GM19324 (cell line): ENCODE data around the gene SH2D3A.

ENCODE experiments used
- ATAC-seq: cut with Tn5 transposase; IDR thresholded peaks from one replicate; pipeline ENCODE4 v1.9.1; 2021; ENCODE audit warnings: mild to moderate bottlenecking, moderate library complexity; ENCODE audit not compliant: unreplicated experiment, low FRiP score

SH2D3A gene

DNA sequence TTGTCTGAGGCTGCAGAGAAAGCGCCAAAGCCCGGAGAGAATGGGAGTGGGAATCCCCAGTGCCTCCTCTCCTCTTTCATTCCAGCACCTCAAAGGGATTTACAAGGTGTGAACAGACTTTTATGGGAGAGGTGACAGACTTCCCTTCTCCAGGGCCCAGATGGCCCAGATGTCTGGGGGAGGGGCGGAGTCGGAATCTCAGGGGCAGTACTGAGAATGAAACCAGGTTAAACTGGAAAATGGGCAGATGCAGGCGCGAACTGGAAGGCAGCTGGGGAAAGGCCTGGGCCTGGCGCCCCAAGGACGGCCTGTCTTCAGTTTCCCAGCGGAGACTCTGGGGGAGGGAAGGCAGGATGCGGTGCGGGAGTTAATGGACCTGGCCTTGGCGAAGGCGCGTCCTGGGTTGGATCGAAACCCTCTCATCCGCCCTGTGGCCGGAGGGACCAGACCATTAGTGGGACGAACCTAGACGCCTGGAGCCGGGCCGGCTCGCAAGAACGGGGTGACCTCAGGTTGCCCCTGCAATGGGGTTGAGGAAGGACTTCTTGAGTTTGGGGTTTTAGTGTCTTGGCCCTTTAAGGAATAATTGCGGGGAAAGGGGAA, 28.3 kb downstream of the SH2D3A start:
- no peak for ATAC-seq

DNA sequence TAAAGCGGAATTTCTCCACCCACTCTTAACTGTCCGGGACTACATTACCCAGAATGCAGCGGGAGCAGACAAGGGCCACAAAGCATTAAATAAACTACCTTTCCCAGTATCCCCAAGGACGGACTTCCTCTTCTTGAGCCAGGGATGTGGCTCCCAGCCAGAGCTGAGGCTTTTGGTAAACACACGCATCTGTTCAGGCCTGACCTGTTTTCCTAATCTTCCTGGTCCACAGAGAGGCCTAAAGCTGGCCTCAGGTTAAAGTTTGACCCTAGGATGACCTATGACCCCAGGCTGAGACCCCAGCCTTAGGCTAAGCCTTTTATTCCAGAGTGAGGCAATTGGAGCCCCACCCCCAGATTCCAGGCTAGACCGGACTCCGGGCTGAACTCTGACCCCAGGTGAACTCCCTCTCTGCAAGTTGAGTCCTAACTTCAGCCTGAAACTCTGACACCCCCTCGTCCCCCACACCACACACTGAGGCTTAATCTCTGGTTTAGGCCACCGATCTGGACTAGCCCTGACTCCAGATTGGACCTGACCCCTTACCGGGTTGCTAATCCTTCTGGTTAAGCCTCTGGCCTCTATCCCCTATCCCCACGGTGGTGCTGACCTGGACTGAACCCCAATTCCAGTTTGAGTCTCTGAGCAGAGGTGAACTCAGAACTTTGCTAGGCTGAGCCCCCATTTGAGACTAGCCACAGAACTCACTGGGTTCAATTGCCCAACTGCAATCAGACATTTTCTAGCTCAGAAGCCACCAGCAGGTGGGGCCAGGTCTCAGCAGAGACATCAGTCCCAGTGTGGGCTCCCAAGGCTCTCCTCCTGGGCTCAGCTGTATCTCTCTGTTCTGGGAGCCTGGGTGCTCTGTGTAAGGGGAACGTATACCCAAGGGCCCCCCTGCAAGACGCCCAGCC, 29.1 kb downstream of the SH2D3A start:
- no peak for ATAC-seq

DNA sequence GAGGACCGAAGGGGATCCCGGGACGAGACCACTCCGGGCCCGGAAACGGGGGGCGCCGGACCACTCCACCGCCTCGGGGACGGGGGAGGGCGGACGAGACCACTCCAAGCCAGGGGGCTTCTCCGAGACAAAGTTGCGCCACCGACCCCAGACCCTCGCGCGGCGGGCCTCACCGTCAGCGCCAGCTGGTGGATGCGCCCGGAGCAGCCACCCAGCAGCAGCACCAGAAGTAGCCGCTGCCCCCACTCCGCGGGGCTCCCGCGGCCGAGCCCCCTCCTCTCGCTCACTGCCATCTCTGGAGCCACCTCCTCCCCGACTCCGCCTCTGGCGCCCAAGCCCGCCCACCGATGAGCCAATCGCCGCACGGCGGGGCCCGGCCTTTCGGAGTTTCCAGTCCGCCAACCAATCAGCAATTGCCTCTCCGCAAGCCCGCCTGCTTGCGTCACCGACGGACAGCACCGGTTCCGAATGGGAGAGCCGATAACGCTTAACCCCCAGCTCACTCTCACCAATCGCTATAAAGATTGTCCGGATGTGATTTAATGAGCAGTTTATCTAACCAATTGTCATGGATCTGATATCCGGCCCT, 29.9 kb downstream of the SH2D3A start, which contains the start of gene GPR108:
TSS of gene GPR108 (minus strand) at position 297 of the 589 bp plus-strand sequence. CDS start at position 293, 4 bp downstream.
- peak; percentile 75 for ATAC-seq

- ATAC-seq, result no peak
Observed at GRCh38 chr19:6736917-6737283, 30.3 kb downstream of the SH2D3A start.

- ATAC-seq, result no peak
Observed at GRCh38 chr19:6736169-6736916, 30.9 kb downstream of the SH2D3A start.

GRCh38 chr19:6735181-6735911, 31.9 kb downstream of the SH2D3A start:
- ATAC-seq, result no peak

- no peak for ATAC-seq
Observed at GRCh38 chr19:6734096-6734696, 33.0 kb downstream of the SH2D3A start.

- no peak for ATAC-seq
Observed at GRCh38 chr19:6733338-6734095, 33.7 kb downstream of the SH2D3A start.

- ATAC-seq, result no peak
Observed at GRCh38 chr19:6732803-6733337, 34.4 kb downstream of the SH2D3A start.

DNA sequence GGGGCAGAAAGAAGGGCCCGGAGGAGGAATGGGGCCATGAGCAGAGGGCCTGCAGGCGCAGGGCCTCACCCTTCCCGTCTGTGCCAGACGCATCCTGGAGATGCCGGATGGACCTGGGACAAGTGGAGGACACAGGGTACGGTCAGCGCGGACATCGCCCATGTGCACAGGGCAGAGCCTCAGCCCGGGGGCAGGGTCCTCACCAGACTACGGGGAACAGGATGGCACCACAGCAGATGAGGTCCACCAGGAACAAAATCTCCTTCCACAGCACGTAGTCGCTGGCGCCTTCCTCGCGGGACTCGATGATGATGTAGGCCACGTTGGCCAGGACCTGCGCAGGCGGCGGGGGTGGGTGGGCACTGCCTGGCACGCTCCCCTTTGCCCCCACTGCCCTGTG, 35.4 kb downstream of the SH2D3A start:
- ATAC-seq, result no peak

DNA sequence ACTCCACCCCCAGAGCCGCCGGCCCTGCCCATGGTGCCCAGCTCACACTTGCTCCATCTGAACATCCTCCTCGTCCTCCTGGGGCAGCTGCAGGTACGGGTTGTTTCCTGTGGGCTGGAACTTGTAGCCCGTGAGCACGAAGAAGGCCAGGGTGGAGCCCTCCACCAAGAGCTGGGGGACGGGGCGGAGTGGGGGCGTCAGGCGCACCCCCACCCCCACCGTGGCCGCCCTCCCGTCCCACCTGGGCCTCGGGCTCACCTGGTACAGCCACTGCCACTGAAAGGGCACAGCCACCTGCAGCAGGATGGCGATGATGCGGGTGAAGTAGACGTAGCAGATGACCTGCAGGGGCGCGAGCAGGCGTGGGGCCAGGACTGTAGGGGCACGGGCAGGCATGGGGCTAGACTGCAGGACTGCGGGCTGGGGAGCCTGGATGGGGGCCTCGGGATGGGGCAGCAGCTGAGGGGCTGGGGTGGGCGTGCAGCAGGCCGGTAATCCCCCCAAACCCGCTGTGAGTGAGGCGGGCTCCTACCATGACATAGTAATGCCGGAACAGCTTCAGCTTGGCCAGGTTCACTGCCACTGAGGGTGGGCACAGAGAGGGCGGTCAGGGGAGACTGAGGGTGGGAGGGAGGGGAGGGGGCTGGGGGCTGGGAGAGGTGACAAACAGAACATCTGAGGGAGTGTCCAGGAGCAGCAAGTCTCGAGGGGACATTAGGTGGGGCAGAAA, 36.1 kb downstream of the SH2D3A start:
- ATAC-seq, result no peak

DNA sequence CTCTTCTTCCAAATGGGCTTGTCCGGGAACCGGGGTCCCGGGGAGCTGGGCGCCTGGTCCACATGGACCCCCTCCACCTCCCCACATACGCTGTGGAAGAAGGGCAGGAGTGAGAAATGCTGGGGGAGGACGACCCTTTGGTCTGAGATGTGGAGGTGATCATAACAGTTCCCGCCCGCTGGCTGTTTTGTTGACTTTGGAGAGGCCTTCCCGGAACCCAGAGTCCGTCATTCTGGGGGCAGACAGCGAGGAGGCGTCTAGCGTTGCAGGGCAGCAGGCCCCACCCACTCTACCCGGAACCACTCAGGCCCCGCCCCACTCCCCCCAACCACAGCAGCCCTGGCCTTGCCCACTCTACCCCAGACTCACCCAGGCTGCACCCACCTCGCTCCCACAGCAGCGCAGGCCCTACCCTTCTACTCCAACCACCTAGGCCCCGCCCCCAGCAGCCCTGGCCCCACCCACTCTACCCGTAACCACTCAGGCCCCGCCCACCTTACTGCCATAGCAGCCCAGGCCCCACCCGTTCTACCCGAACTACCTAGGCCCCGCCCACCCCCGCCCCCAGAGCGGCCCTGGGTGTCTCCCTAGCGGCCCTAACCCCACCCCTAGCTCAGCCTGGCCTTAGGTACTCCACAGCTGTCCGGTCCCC, 37.0 kb downstream of the SH2D3A start:
- no peak for ATAC-seq

DNA sequence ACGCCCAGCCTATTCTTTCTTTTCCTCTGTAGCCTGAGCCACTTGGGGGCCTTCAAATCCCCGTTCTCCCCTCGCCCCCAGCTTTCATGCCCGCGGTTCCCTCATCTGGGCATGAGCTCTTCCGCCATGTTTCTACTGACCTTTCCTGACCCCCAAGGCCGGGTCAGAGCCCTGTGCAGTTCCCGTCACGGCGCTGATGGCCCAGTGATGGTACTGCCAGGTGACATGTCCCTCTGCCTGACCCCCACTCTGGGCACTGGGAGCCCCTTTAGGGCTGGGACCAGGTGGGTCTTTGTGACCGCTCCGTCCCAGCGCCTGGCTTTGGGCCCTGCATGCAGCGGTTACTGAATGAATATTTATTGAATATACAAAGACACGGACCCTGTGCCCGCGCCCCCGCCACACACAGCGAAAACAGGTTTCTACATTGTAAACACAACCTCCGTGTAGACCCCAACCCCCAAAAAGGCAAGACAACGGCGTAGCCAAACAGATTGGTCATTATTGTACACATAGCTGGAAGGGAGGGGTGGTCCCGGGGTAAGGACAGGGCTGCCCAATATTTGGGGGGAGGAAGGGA, 37.6 kb downstream of the SH2D3A start:
- no peak for ATAC-seq

- ATAC-seq, result no peak
Observed at GRCh38 chr19:6728346-6728745, 38.9 kb downstream of the SH2D3A start.

DNA sequence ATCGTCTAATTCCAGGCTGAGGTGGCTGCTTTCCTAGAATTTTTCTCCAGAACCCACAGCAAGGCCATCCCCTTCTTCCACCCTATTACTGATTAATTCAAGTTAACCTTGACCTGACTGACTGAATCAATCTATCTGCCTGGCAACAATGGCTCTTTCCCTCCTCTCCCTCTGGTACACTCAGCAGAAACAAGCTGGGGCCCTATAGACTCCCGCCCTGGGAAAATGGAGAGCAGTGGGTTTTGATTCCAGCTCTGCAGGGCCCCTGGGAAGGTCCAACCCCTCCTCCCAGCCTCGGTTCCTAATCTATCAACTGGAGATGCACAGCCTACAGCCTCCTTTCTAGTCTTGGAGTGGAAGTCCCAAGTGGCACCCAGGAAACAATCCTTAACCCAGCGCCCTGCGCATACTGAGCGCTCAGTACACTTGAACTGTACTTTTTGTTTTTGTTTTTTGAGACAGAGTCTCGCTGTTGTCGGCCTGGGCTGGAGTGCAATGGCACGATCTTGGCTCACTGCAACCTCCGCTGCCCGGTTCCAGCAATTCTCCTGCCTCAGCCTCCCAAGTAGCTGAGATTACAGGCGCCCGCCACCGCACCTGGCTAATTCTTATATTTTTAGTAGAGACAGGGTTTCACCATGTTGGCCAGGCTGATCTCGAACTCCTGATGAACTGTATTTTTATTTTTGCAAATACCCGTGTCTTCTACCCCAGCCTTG, 41.6 kb downstream of the SH2D3A start:
- no peak for ATAC-seq

GRCh38 chr19:6724631-6725492, 42.4 kb downstream of the SH2D3A start:
- ATAC-seq, result no peak
